K562 (cell line): ENCODE data around the gene GNAT3. TPM values are rescaled to one million over a fixed set of nuclear protein-coding genes. Genes with fewer than 3 reads are reported as not detected.

Source experiments
- ATAC-seq: fragments of 200-7000 bp; cut with Tn5 transposase; 3 replicates; pipeline ENCODE4 v1.9.1; 2020; ENCODE audit warnings: moderate library complexity
- BruUV-seq: library from RNA; stranded (reverse); fragments of 400-500 nt; replicated peaks from 2 replicates; lab custom pipeline; 2021; lab: Mats Ljungman, UMichigan
- CTCF ChIA-PET: fragments of 300-600 bp; formaldehyde crosslinking; extraction: SDS; loops from one replicate; lab custom pipeline; 2021; ENCODE audit warnings: low intra/inter-chr PET ratio; lab: Yijun Ruan, JAX
- POLR2A ChIA-PET: fragments of 300-600, 350-650 bp; sonication (Branson Sonifier 250); formaldehyde crosslinking; extraction: SDS; loops from one replicate; lab custom pipeline; 2021; ENCODE audit warnings: antibody characterized with exemption, inconsistent platforms; lab: Yijun Ruan, JAX
- DNase-seq, 4 experiments: peaks; one replicate each; pipeline versions ENCODE4 v3.0.0 to v3.0.0-alpha.2; 2011 to 2018; ENCODE audit warnings: low spot score in 3 of 4, mixed read lengths in 3 of 4; ENCODE audit errors: extremely low read depth in 1 of 4
- FAIRE-seq: peaks from 2 replicates; lab custom pipeline; 2011; peaks lifted over from hg19 to GRCh38; lab: Jason Lieb, UNC
- H2AFZ ChIP-seq: 2 replicates; pipeline ENCODE4 v1.6.0; 2011; ENCODE audit warnings: low read depth, low read length, control low read depth, inconsistent platforms
- H3K27ac ChIP-seq: fragments of 200-600 bp; 3 replicates; pipeline ENCODE4 v1.8.0; 2011; ENCODE audit warnings: low read depth, mild to moderate bottlenecking, control low read depth, inconsistent platforms, low read length, moderate library complexity, mixed read lengths; ENCODE audit errors: extremely low read depth
- H3K27me3 ChIP-seq, 2 experiments: fragments of 300-600 bp in 1 of 2; 2 replicates in 1 of 2; 3 replicates in 1 of 2; pipeline versions ENCODE4 v1.6.0 to v1.8.0; 2011; ENCODE audit warnings: inconsistent platforms in 2 of 2, low read length in 2 of 2, mild to moderate bottlenecking in 1 of 2, mixed read lengths in 1 of 2, moderate library complexity in 1 of 2; ENCODE audit not compliant: control insufficient read depth in 2 of 2, insufficient read depth in 2 of 2
- H3K36me3 ChIP-seq: fragments of 300-600 bp; 3 replicates; pipeline ENCODE4 v1.8.0; 2011; ENCODE audit warnings: mild to moderate bottlenecking, low read length, inconsistent platforms; ENCODE audit not compliant: control insufficient read depth, insufficient read depth
- H3K4me1 ChIP-seq, 2 experiments: fragments of 200-600 bp in 1 of 2; replicated peaks in 1 of 2; 2 replicates in 1 of 2; 3 replicates in 1 of 2; pipeline versions ENCODE4 v1.5.1 to v1.8.0; 2011; ENCODE audit warnings: inconsistent platforms in 2 of 2, low read length in 2 of 2, mild to moderate bottlenecking in 1 of 2, mixed read lengths in 1 of 2, moderate library complexity in 1 of 2; ENCODE audit not compliant: control insufficient read depth in 2 of 2, insufficient read depth in 2 of 2
- H3K4me2 ChIP-seq: 2 replicates; pipeline ENCODE4 v1.6.1; 2011; ENCODE audit warnings: low read length, control low read depth, inconsistent platforms, mixed read lengths; ENCODE audit not compliant: insufficient read depth
- H3K4me3 ChIP-seq: fragments of 200-600 bp; sonication (generic), shearing (Covaris generic); 2 replicates; pipeline ENCODE4 v1.5.1; 2016; ENCODE audit warnings: control low read depth, inconsistent platforms
- H3K79me2 ChIP-seq: fragments of 200-600 bp; 3 replicates; pipeline ENCODE4 v1.8.0; 2011; ENCODE audit warnings: low read length, inconsistent platforms; ENCODE audit not compliant: control insufficient read depth, insufficient read depth
- H3K9ac ChIP-seq, 2 experiments: 2 replicates each; pipeline versions ENCODE4 v1.6.0 to v1.6.1; 2011; ENCODE audit warnings: low read depth in 2 of 2, low read length in 2 of 2, control low read depth in 1 of 2, inconsistent platforms in 1 of 2, mild to moderate bottlenecking in 1 of 2, mixed read lengths in 1 of 2; ENCODE audit not compliant: insufficient read depth in 1 of 2
- H3K9me1 ChIP-seq: one replicate; pipeline ENCODE4 v1.6.0; 2011; ENCODE audit warnings: inconsistent platforms, mild to moderate bottlenecking, low read length, moderate library complexity; ENCODE audit not compliant: control insufficient read depth, insufficient read depth
- H3K9me3 ChIP-seq: replicated peaks from 2 replicates; pipeline ENCODE4 v1.5.1; 2011; ENCODE audit warnings: low read depth, low read length, inconsistent platforms; ENCODE audit not compliant: control insufficient read depth, insufficient read depth
- H4K20me1 ChIP-seq: replicated peaks from 2 replicates; pipeline ENCODE4 v1.6.1; 2011; ENCODE audit warnings: low read length, inconsistent platforms, mixed read lengths; ENCODE audit not compliant: control insufficient read depth, insufficient read depth
- CSDE1 ChIP-seq, 2 experiments: fragments of 450-650 bp; IDR thresholded peaks; 2 replicates each; pipeline ENCODE4 v1.6.1; 2016; ENCODE audit warnings: mild to moderate bottlenecking in 1 of 2
- FOXM1 ChIP-seq, 2 experiments: fragments of 450-650 bp in 1 of 2; sonication (generic) in 1 of 2; formaldehyde crosslinking in 1 of 2; IDR thresholded peaks; 2 replicates each; pipeline versions ENCODE4 v1.6.1 to v1.9.0; 2017 to 2022; ENCODE audit warnings: low read depth in 2 of 2, mild to moderate bottlenecking in 2 of 2, missing genetic modification reagents in 1 of 2, moderate library complexity in 1 of 2
- HINFP ChIP-seq: fragments of 450-650 bp; conservative IDR thresholded peaks from 2 replicates; pipeline ENCODE4 v1.6.1; 2016; ENCODE audit warnings: missing genetic modification characterization, low read depth, mild to moderate bottlenecking, control low read depth, missing compliant biosample characterization
- SMAD3 ChIP-seq: fragments of 450-650 bp; formaldehyde crosslinking; conservative IDR thresholded peaks from 2 replicates; pipeline ENCODE4 v1.4.0; 2020; ENCODE audit warnings: mild to moderate bottlenecking
- ZNF143 ChIP-seq: sonication (generic); formaldehyde crosslinking; IDR thresholded peaks from 2 replicates; pipeline ENCODE4 v1.9.0; 2022; ENCODE audit warnings: mild to moderate bottlenecking, missing genetic modification reagents
- ZNF785 ChIP-seq: fragments of 250-450 bp; sonication (Bioruptor Pico); IDR thresholded peaks from 2 replicates; pipeline ENCODE4 v1.4.0; 2020; ENCODE audit warnings: mild to moderate bottlenecking
- WGBS: fragments of 100-300 bp; shearing (Covaris generic); methylation state at CpG from one replicate; pipeline ENCODE4 v1.1.6; 2016; ENCODE audit warnings: low coverage, mixed read lengths; ENCODE audit not compliant: insufficient coverage; ENCODE audit errors: missing lambda C conversion rate; 5-methylcytosine and 5-hydroxymethylcytosine counted together
- in situ Hi-C: fragments of 300-500 bp; cut with MboI; formaldehyde crosslinking; loops from 4 replicates; pipeline ENCODE4 v1.15.0; 2018; ENCODE audit warnings: inconsistent platforms, mixed read lengths
- intact Hi-C: fragments of 100-400 bp; cut with micrococcal nuclease; formaldehyde crosslinking; loops from 2 replicates; pipeline ENCODE4 v1.14.2; 2022
- polyA plus RNA-seq, 8 experiments: library from polyadenylated mRNA; depleted of rRNA in 4 of 8; stranded (reverse) in 5 of 8; unstranded in 3 of 8; fragments of >200 nt; fragmentation: Nextera tagmentation in 2 of 8; fragmentation: Illumina TruSeq in 1 of 8; extraction: Ambion mirVana in 2 of 8; extraction: Trizol in 1 of 8; gene quantifications; 2 replicates each; pipeline versions ENCODE4 v1.2.1 to v1.2.3, GENCODE V29; 2011 to 2014; ENCODE audit warnings: inconsistent platforms in 1 of 8, missing spikeins in 1 of 8
- total RNA-seq, 7 experiments: library from RNA; depleted of rRNA in 6 of 7; stranded (reverse); fragments of >200 nt in 6 of 7; fragmentation: Illumina TruSeq in 2 of 7; extraction: Trizol in 2 of 7; gene quantifications; 2 replicates each; pipeline versions ENCODE4 v1.2.1 to v1.2.3, GENCODE V29; 2011 to 2021; ENCODE audit warnings: low replicate concordance in 1 of 7
- TF ChIP-seq, protein P1 (sequence below): fragments of 250-450 bp; sonication (Bioruptor Pico); IDR thresholded peaks from 2 replicates; pipeline ENCODE4 v1.4.0; 2020; ENCODE audit warnings: mild to moderate bottlenecking, moderate library complexity

The GNAT3 gene
- total and polyA plus RNA-seq, 9 of the 15 experiments (the other 6 are each of a cell fraction or from before 2014, with no cell fraction given) = not detected

DNA sequence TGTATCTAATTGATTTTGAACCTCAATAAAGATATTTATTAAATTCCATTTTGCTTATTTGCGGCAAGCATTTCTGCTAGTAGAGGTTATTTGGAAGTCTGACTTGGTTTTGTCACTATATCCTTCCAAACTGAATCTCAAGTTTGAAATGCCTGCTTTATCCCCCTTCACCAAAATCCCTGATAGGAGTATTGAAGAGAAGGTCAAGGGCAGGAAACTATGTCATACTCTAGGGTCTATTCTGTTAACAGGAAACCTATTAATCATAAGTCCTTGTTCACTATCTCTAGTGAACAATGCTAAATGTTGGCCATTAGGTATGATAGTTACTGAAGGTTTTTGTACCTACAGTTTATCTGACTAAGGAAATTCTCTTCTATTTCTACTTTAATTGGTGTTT is 11.5 kb downstream of the GNAT3 start:
- H3K79me2 ChIP-seq = no peaks in the 10 kb centered on the region
- POLR2A ChIA-PET = no interaction called here
- FAIRE-seq = no peak
- H3K4me3 ChIP-seq = no peak overlapping the region
- H3K36me3 ChIP-seq = no peaks in the 10 kb centered on the region
- no peaks in the 10 kb centered on the region for H3K9me3 ChIP-seq
- no peaks in the 10 kb centered on the region for H4K20me1 ChIP-seq
- H3K27ac ChIP-seq = no peak overlapping the region
- CTCF ChIA-PET = no interaction called here
- no peaks in the 10 kb centered on the region for H3K9me1 ChIP-seq
- in situ Hi-C loops = no loop called here
- no peaks in the 10 kb centered on the region for H3K27me3 ChIP-seq
- intact Hi-C loops = no loop called here
- H3K9ac ChIP-seq = no peak overlapping the region
- H2AFZ ChIP-seq = no peak overlapping the region
- H3K4me1 ChIP-seq = no peaks in the 10 kb centered on the region
- WGBS = 8% methylated on average over 1 of the region's 1 CpG
- no TSS peak for BruUV-seq
- TF ChIP-seq HINFP (no peak), ZNF785 (CRISPR knock-in tag) (no peak), SMAD3 (CRISPR knock-in tag) (no peak), CSDE1 (IDR thresholded peaks at IDR 0.05) (no peak), FOXM1 (IDR thresholded peaks at IDR 0.05; ENCODE audit: low read depth) (no peak), FOXM1 (CRISPR knock-in tag; IDR thresholded peaks at IDR 0.05; ENCODE audit: low read depth) (no peak), ZNF143 (CRISPR knock-in tag) (no peak)
- TF ChIP-seq, protein P1, sequence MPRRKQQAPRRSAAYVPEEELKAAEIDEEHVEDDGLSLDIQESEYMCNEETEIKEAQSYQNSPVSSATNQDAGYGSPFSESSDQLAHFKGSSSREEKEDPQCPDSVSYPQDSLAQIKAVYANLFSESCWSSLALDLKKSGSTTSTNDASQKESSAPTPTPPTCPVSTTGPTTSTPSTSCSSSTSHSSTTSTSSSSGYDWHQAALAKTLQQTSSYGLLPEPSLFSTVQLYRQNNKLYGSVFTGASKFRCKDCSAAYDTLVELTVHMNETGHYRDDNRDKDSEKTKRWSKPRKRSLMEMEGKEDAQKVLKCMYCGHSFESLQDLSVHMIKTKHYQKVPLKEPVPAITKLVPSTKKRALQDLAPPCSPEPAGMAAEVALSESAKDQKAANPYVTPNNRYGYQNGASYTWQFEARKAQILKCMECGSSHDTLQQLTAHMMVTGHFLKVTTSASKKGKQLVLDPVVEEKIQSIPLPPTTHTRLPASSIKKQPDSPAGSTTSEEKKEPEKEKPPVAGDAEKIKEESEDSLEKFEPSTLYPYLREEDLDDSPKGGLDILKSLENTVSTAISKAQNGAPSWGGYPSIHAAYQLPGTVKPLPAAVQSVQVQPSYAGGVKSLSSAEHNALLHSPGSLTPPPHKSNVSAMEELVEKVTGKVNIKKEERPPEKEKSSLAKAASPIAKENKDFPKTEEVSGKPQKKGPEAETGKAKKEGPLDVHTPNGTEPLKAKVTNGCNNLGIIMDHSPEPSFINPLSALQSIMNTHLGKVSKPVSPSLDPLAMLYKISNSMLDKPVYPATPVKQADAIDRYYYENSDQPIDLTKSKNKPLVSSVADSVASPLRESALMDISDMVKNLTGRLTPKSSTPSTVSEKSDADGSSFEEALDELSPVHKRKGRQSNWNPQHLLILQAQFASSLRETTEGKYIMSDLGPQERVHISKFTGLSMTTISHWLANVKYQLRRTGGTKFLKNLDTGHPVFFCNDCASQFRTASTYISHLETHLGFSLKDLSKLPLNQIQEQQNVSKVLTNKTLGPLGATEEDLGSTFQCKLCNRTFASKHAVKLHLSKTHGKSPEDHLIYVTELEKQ = no peak
- H3K4me2 ChIP-seq = no peak overlapping the region
- ATAC-seq = no peak
- DNase-seq = no peak
